Fibroblast of pulmonary artery (primary cell): ENCODE data around the gene IFIT1.
"Not testable (repeated sequence)": the region's sequence is repeated elsewhere in the genome, so short reads cannot be mapped to it uniquely, and the experiment has no call there.

Experiments used
- DNase-seq: peaks from one replicate; pipeline ENCODE4 v3.0.0-alpha.2; 2010; ENCODE audit warnings: low read depth
- H3K4me3 ChIP-seq: replicated peaks from 2 replicates; pipeline ENCODE4 v1.5.1; 2011; ENCODE audit warnings: low read depth, mild to moderate bottlenecking, control low read depth, low read length, moderate library complexity
- TF ChIP-seq, protein P1 (sequence below): IDR thresholded peaks from 2 replicates; pipeline ENCODE4 v1.5.1; 2011; ENCODE audit warnings: mild to moderate bottlenecking, control low read depth, low read length, inconsistent platforms; ENCODE audit errors: missing control alignments

IFIT1 gene

DNA sequence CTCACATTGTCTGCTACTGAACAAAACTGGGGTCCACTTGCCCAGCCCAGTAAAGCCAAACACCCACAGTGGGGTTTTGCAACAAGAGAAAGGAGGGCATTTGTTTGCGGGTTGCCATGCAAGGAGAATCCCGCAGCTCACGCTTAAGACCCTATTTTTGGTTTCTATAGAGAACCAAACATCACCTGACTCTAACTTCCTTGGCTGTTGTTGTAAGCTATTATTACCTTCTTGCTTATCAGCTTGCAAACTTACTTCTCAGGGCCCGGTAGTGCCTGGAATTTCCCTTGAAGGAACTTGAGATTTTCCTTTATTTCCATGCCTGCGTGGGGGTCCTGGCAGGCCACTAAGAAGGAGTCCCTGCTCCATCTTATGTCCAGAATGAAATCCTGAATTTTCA, 43.9 kb upstream of the IFIT1 start:
- no peak for DNase-seq
- TF ChIP-seq, protein P1, sequence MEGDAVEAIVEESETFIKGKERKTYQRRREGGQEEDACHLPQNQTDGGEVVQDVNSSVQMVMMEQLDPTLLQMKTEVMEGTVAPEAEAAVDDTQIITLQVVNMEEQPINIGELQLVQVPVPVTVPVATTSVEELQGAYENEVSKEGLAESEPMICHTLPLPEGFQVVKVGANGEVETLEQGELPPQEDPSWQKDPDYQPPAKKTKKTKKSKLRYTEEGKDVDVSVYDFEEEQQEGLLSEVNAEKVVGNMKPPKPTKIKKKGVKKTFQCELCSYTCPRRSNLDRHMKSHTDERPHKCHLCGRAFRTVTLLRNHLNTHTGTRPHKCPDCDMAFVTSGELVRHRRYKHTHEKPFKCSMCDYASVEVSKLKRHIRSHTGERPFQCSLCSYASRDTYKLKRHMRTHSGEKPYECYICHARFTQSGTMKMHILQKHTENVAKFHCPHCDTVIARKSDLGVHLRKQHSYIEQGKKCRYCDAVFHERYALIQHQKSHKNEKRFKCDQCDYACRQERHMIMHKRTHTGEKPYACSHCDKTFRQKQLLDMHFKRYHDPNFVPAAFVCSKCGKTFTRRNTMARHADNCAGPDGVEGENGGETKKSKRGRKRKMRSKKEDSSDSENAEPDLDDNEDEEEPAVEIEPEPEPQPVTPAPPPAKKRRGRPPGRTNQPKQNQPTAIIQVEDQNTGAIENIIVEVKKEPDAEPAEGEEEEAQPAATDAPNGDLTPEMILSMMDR = no peak

DNA sequence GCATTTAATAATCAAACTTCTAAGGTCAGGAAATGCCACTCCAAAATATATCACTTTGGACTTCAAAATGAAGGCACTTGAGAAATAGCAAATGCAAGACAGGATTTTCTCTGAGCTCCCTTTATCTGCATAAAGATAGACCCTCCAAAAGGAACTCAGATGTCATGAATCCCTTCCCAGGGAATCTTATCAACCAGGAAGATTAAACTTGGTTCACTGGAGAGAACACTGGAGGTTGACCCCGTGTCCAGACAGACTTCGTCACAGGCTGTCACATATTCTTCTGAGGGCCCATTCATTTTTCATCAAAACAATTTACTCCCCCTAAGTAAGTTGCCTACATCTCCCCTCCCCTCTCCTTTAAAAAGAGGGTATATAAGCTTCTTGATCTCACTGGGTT, 43.4 kb upstream of the IFIT1 start:
- DNase-seq = no peak
- TF ChIP-seq, protein P1 = no peak
- H3K4me3 ChIP-seq = no peak overlapping the region

More for the DNA sequence above, 43.9 kb upstream of the IFIT1 start:
- no peak overlapping the region for H3K4me3 ChIP-seq

DNA sequence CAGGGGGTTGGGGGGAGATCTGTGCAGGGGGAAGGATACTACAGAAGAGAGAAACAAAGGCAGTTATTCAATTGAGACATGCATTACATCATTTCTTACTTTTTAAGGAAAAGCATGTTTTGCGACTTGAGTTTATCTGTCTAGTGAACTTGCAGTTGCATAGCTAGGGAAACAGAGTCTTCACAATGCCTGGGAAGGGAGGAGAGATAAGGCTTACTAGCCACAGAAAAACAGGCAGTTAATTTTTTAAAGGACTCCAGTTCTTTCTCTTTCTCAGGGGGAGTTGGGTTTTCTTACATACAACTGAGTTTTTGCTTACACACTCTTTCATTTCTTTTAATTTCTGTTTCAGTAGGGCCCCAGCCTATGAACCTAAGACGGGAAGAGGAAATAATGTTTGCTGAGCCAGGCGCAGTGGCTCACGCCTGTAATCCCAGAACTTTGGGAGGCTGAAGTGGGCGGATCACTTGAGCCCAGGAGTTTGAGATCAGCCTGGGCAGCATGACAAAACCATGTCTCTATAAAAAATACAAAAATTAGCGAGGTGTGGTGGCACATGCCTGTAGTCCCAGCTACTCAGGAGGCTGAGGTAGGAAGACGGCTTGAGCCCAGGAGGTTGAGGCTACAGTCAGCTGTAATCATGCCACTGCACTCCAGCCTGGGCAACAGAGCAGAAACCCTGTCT, 41.6 kb upstream of the IFIT1 start:
- not testable (repeated sequence) for DNase-seq

DNA sequence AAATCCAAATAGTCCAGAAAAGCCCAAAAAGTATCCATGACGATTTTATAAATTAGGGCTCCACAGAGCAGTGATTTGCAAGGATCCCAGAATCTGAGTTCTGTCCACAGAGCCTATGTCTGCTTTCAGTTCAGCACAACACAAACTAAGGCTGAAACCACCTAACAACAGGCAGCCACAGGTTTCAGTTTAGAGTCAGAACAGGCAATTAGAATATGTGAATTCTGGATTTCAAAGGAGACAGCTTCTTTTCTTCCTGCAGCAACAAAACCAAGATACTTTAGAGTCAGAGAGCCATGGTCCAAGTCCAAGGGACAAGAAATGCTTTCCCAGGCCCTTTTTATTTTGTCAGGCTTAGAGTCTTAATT, 41.0 kb upstream of the IFIT1 start:
- TF ChIP-seq, protein P1 = no peak
- H3K4me3 ChIP-seq = no peak overlapping the region
- no peak for DNase-seq

More for the DNA sequence above, 41.6 kb upstream of the IFIT1 start:
- H3K4me3 ChIP-seq = not testable (repeated sequence)

DNA sequence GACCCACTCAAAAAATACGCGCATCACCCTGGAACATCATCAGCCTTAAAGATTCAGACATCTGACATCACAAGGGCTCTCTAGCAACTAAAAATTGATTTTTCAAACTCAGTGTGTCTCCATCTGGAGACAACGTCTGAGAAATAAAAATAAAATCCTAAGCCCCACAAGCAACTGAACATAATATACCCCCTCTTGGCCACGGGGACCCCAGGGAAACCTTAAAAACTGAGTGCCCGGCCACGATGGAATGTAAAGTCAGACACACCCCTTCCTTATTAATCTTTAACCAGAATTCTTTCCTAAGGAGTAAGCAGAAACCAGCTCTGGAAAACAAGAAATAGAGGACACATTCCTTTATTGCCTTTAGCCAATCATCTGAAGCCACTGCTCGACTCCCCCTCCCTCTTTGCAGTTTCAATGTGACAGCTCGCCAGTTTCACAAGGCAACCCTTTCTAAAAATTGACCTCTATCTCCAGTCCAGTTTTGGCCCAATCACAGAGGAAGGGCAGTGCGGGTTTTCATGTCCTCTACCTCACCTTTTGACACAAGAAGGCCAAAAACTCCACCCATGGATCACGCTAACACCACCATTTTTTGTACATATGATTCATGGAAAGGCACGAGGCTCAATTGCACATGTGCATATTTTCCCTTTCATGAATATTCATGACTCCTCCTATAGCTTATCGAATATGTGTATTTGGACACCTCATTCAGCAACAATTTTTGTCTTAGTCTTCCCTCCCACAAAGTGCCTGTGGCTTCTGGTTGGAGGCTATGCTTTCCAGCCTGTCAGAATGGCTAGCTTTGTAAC, 40.4 kb upstream of the IFIT1 start:
- TF ChIP-seq, protein P1 = no peak
- DNase-seq = peak; percentile 95
- no peak overlapping the region for H3K4me3 ChIP-seq

DNA sequence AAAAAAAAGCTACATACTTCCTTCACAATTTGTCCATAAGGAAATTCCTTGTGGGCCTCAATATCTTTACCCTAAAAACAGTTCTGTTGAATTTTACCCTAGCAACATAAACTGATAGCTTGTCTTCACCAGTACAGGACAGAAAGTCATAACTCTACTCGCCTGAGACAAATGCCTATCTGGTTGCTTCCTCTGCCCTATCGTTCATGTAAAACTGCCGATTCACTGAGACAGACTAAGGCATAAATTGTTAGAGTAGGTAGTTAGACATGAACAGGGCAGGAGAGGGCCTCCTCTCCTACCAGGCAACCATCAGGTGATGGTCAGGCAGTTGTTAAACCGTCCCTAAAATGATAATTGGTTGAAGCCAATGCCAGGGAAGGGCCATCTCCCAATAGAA, 39.6 kb upstream of the IFIT1 start:
- H3K4me3 ChIP-seq = no peak overlapping the region
- TF ChIP-seq, protein P1 = no peak
- no peak for DNase-seq

DNA sequence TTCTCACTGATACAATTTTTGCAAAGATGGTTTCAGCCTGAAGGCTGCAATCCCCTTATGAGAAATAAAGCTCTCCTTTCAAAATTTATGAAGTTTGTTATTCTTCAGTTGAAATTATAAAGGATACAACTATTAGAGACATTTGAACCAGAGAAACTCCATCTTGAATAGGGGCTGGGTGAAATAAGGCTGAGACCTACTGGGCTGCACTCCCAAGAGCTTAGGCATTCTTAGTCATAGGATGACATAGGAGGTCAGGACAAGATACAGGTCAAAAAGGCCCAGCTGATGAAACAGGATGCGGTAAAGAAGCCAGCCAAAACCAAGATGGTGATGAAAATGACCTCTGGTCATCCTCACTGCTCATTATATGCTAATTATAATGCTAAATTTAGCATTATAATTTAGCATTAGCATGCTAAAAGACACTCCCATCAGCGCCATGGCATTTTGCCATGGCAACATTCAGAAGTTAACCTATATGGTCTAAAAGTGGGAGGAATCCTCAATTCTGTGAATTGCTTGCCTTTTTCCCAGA, 37.0 kb upstream of the IFIT1 start:
- TF ChIP-seq, protein P1 = no peak
- no peak overlapping the region for H3K4me3 ChIP-seq
- DNase-seq = no peak
